ENCODE results near the gene ABHD17B. TPM values are rescaled to one million over a fixed set of nuclear protein-coding genes. Genes with fewer than 3 reads are reported as not detected.

ABHD17B gene
- total RNA-seq, 6 donors from 2014 or later = 3.9 to 27.3 (median 12.8) TPM

- Histone ChIP-seq H3K27me3 (no peaks in the 10 kb centered on the region), H3K36me3 (no peaks in the 10 kb centered on the region), H3K4me1 (peaks cover 13 to 23% (median 14%) of the 10 kb centered on the region in 4 donors), H3K27ac (no peak overlapping the region), H3K9me3 (no peaks in the 10 kb centered on the region), H3K4me3 (no peak overlapping the region)
- TF ChIP-seq POLR2A (IDR thresholded peaks at IDR 0.05) (no peak), CTCF (IDR thresholded peaks at IDR 0.05) (no peak), POLR2AphosphoS5 (IDR thresholded peaks at IDR 0.05) (no peak), EP300 (IDR thresholded peaks at IDR 0.05) (no peak)
- no peak for DNase-seq
- no peak for ATAC-seq (ENCODE audit: low FRiP score in 2 of 2)
Measured at GRCh38 chr9:71916834-71917534, 6.0 kb upstream of the ABHD17B start.

DNA sequence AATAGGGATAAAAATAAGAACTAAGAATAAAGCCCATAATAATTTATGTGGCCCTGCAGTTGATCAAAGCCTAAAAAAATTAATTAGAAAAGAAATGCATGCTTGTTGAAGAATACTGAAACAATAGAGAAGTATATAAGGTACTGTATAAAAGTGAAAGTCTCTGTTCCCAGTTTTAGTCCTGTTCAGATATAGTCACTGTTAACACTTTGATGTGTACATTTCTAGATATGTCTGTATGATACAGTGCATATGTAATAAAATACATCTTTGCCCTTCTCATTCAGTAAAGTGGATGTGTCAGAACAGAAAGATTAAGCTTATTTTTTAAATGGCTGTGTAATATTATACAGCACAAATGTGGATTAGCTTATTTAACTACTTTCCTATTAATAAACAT lies 4.5 kb upstream of the ABHD17B start:
- H3K9me3 ChIP-seq = no peaks in the 10 kb centered on the region
- H3K4me1 ChIP-seq = peaks cover 14 to 24% (median 15%) of the 10 kb centered on the region in 4 donors
- no peak for DNase-seq
- TF ChIP-seq EP300 (IDR thresholded peaks at IDR 0.05) (no peak), CTCF (IDR thresholded peaks at IDR 0.05) (no peak), POLR2AphosphoS5 (IDR thresholded peaks at IDR 0.05) (no peak), POLR2A (IDR thresholded peaks at IDR 0.05) (no peak)
- no peaks in the 10 kb centered on the region for H3K27me3 ChIP-seq
- no peaks in the 10 kb centered on the region for H3K36me3 ChIP-seq
- ATAC-seq (ENCODE audit: low FRiP score in 2 of 2) = no peak
- no peak overlapping the region for H3K4me3 ChIP-seq
- no peak overlapping the region for H3K27ac ChIP-seq

DNA sequence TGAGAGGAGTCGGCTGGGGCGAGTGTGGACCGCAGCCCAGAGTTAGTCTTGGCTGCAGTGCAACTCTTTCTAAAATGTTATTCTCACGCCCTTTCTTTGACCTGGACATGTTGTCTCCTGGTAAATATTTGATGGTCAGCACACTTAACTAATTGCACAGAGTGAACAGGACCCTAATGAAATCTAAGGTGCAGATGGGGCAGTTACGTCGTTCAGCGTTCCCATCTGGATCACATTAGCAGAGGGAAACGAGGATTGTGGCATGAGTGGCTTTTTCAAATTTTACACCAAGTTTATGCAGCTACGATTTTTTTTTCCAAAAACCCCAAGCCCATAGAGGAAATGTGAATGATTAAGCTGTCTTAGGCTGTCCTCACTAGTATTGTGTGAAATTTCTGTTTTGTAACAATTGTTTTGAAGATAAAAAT lies 929 bp upstream of the ABHD17B start:
- 0 to 1% methylated on average over 9 of the region's 9 CpGs for WGBS, 2 donors

GRCh38 chr9:71910650-71911060 lies 338 bp downstream of the ABHD17B start:
- Histone ChIP-seq H3K4me3 (peak overlapping the region; percentile 81 to 99 (median 94)), H3K27me3 (no peaks in the 10 kb centered on the region), H3K4me1 (peaks cover 23 to 50% (median 31%) of the 10 kb centered on the region in 4 donors), H3K27ac (peak overlapping the region; percentile 88 to 99 (median 93)), H3K9me3 (no peaks in the 10 kb centered on the region), H3K36me3 (peaks cover 0 to 4% (median 0%) of the 10 kb centered on the region in 4 donors)
- ATAC-seq (ENCODE audit: low FRiP score in 2 of 2) = peak in 1 of 2 donors; percentile 60
- TF ChIP-seq POLR2AphosphoS5 (IDR thresholded peaks at IDR 0.05) = no peak
- peak in 1 of 6 experiments; percentile 6 for TF ChIP-seq CTCF (IDR thresholded peaks at IDR 0.05)
- no peak for TF ChIP-seq POLR2A (IDR thresholded peaks at IDR 0.05)
- 0 to 1% methylated on average over 20 to 30 of the region's 56 CpGs for WGBS, 2 donors
- DNase-seq = peak in 1 of 2 donors; percentile 93

More for the DNA sequence above, 929 bp upstream of the ABHD17B start:
- Histone ChIP-seq H3K9me3 (no peaks in the 10 kb centered on the region), H3K4me3 (peak overlapping the region; percentile 61 to 94 (median 87)), H3K27me3 (no peaks in the 10 kb centered on the region), H3K36me3 (no peaks in the 10 kb centered on the region), H3K27ac (peak overlapping the region; percentile 88 to 99 (median 93)), H3K4me1 (peaks cover 23 to 43% (median 31%) of the 10 kb centered on the region in 4 donors)
- TF ChIP-seq POLR2A (IDR thresholded peaks at IDR 0.05) (no peak), CTCF (IDR thresholded peaks at IDR 0.05) (no peak), EP300 (IDR thresholded peaks at IDR 0.05) (no peak), POLR2AphosphoS5 (IDR thresholded peaks at IDR 0.05) (no peak)
- ATAC-seq (ENCODE audit: low FRiP score in 2 of 2) (no peak), DNase-seq (no peak)

All from upper lobe of left lung (tissue), 6 donors.